Right atrium auricular region (tissue), 2 donors: ENCODE data around the gene STXBP4. TPM values are rescaled to one million over a fixed set of nuclear protein-coding genes. Genes with fewer than 3 reads are reported as not detected.
A peak's percentile ranks its signal among the peaks of the same experiment; 100 is the strongest.

ENCODE experiments used
- DNase-seq: peaks from one replicate; pipeline ENCODE4 v3.0.0-alpha.2; 2019; ENCODE audit warnings: low spot score
- H3K27ac ChIP-seq, 2 donors: fragments of 200-600 bp; sonication (generic); 1 replicate in 1 of 2; 2 replicates in 1 of 2; pipeline ENCODE4 v1.5.1; 2016 to 2019
- H3K27me3 ChIP-seq, 2 donors: fragments of 200-600 bp; sonication (generic); one replicate each; pipeline versions ENCODE4 v1.5.1 to v1.6.0; 2017 to 2019
- H3K36me3 ChIP-seq: fragments of 200-600 bp; sonication (generic); one replicate; pipeline ENCODE4 v1.5.1; 2016
- H3K4me1 ChIP-seq, 2 donors: fragments of 200-600 bp; sonication (generic); one replicate each; pipeline versions ENCODE4 v1.5.1 to v1.6.0; 2017 to 2019
- H3K4me3 ChIP-seq, 2 donors: fragments of 200-600 bp; sonication (generic); 1 replicate in 1 of 2; 2 replicates in 1 of 2; pipeline ENCODE4 v1.5.1; 2017 to 2019; ENCODE audit warnings: mild to moderate bottlenecking in 1 of 2, moderate library complexity in 1 of 2
- H3K9me3 ChIP-seq, 2 donors: fragments of 200-600 bp; sonication (generic); one replicate each; pipeline ENCODE4 v1.5.1; 2019
- total RNA-seq, 2 donors: library from RNA; depleted of rRNA; stranded (reverse); fragments of >200 nt; gene quantifications; one replicate each; pipeline ENCODE4 v1.1.0, GENCODE V29; 2016
- TF ChIP-seq, protein P1 (sequence below), 2 donors: fragments of 200-600 bp; sonication (generic); IDR thresholded peaks; one replicate each; pipeline ENCODE4 v1.5.1; 2019; ENCODE audit warnings: antibody characterized with exemption in 2 of 2

Gene STXBP4
- total RNA-seq, 2 donors from 2014 or later = 3.9 to 17.1 TPM

DNA sequence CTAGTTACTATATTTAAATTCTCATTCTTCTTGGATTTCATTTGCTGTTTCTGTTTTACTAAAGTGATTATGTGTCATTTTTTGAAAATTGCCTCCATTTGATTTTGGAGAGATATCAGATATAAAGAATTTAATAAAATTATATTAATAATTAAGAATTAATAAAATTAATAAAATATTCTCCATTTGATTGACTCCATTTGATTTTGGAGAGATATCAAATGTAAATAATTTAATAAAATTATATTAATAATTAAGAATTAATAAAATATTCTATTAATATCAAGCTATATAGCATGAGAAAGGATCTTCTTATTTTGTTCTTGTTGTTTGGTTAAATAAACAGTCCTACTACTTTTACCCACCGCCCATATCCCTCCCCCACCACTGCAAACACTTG is 23.0 kb downstream of the STXBP4 start:
- Histone ChIP-seq H3K9me3 (no peaks in the 10 kb centered on the region), H3K27ac (no peak overlapping the region), H3K36me3 (peaks cover 6% of the 10 kb centered on the region), H3K27me3 (no peaks in the 10 kb centered on the region), H3K4me1 (no peaks in the 10 kb centered on the region), H3K4me3 (no peak overlapping the region)
- no peak for DNase-seq
- TF ChIP-seq, protein P1, sequence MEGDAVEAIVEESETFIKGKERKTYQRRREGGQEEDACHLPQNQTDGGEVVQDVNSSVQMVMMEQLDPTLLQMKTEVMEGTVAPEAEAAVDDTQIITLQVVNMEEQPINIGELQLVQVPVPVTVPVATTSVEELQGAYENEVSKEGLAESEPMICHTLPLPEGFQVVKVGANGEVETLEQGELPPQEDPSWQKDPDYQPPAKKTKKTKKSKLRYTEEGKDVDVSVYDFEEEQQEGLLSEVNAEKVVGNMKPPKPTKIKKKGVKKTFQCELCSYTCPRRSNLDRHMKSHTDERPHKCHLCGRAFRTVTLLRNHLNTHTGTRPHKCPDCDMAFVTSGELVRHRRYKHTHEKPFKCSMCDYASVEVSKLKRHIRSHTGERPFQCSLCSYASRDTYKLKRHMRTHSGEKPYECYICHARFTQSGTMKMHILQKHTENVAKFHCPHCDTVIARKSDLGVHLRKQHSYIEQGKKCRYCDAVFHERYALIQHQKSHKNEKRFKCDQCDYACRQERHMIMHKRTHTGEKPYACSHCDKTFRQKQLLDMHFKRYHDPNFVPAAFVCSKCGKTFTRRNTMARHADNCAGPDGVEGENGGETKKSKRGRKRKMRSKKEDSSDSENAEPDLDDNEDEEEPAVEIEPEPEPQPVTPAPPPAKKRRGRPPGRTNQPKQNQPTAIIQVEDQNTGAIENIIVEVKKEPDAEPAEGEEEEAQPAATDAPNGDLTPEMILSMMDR (IDR thresholded peaks at IDR 0.05) = no peak

DNA sequence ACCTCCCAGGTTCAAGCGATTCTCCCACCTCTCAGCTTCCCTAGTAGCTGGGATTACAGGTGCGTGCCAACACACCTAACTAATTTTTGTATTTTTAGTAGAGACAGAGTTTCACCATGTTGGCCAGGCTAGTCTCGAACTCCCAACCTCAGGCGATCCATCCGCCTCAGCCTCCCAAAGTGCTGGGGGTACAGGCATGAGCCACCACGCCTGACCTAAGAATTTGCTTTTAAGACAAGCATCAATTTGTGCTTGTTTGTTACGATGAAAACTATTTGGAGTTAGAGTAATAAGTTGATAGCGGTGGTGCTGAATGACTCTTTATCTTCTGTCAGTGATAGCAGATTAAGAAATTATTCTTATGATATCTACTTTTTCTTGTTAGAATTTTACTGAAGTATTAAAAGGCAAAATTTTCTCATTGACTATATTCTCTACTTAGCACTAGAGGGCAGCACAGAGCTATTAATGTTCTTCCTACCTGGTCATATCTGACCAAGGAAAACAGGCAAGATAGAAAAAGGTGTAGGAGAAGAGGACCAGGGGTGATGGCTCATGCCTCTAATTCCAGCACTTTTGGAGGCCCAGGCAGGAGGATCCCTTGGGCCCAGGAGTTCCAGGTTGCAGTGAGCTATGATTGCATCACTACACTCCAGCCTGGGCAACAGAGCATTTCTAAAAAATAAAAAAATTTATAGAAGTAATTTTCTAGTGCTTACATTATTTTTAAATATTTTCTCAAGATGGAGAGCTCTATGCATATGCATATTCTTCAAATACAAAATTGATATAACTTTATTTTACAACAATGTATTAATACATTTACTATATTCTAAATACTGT is 24.5 kb downstream of the STXBP4 start:
- no peak overlapping the region for H3K4me3 ChIP-seq
- no peak overlapping the region for H3K27ac ChIP-seq
- no peaks in the 10 kb centered on the region for H3K36me3 ChIP-seq
- TF ChIP-seq, protein P1 (IDR thresholded peaks at IDR 0.05) = peak; percentile 54 to 71
- no peaks in the 10 kb centered on the region for H3K4me1 ChIP-seq
- no peaks in the 10 kb centered on the region for H3K27me3 ChIP-seq
- H3K9me3 ChIP-seq = no peaks in the 10 kb centered on the region
- DNase-seq = no peak

DNA sequence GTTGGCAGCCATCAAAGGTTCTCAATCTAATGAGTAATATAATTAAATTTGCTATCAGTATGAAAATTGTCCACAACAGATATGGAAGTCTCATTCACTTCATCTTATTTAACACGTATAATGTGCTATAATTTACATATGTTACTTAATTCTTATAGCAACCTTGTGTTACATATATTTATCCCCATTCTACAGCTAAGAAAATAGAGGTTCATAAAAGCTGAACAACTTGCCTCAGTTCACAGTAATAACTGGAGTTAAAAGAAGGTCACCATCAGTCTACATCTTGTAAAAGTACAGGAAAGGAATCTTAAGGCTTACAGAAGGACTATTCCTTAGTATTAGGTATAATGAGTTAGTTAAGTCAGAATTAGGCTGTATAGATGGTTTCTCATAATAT is 27.9 kb downstream of the STXBP4 start:
- H3K27ac ChIP-seq = no peak overlapping the region
- no peak for DNase-seq
- H3K9me3 ChIP-seq = no peaks in the 10 kb centered on the region
- H3K4me1 ChIP-seq = no peaks in the 10 kb centered on the region
- TF ChIP-seq, protein P1 (IDR thresholded peaks at IDR 0.05) = no peak
- no peak overlapping the region for H3K4me3 ChIP-seq
- no peaks in the 10 kb centered on the region for H3K27me3 ChIP-seq
- H3K36me3 ChIP-seq = peaks cover 11% of the 10 kb centered on the region

DNA sequence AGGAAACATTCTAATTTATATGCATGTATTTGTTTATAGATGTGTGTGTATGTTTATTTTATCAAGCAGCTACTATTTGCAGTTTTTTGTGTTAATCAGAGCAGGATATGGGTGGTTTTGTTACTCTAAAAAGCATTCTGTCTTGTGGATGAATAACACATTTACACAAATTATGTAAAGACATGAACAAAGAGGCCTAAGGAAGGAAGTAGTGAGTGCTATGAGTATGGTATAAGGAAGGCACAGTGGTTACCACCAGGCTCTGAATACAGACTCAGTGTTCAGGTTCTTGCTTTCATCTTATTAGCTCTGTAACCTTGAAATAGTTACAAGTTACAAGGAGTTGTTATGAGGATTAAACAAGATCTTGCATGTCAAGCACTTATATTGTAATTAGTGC is 33.9 kb downstream of the STXBP4 start:
- Histone ChIP-seq H3K27ac (no peak overlapping the region), H3K4me3 (no peak overlapping the region), H3K4me1 (no peaks in the 10 kb centered on the region), H3K9me3 (no peaks in the 10 kb centered on the region), H3K36me3 (peaks cover 11% of the 10 kb centered on the region), H3K27me3 (no peaks in the 10 kb centered on the region)
- DNase-seq = no peak
- TF ChIP-seq, protein P1 (IDR thresholded peaks at IDR 0.05) = no peak

DNA sequence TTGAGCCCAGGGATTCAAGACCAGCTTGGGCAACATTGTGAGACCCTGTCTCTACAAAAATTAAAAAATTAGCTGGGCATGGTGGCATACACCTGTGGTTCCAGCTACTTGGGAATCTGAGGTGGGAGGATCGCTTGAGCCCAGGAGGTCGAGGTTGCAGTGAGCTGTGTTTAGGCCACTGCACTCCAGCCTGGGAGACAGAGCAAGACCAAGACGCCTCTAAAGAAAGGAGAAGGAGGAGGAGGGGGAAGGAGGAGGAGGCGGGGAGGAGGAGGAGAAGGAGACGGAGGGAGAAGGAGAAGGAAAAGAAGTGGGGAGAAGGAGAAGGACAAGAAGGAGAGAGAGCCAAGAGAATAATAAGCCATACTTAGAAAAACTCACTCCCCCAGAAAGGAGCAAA is 35.9 kb downstream of the STXBP4 start:
- Histone ChIP-seq H3K4me1 (no peaks in the 10 kb centered on the region), H3K9me3 (no peaks in the 10 kb centered on the region), H3K36me3 (peaks cover 11% of the 10 kb centered on the region), H3K4me3 (no peak overlapping the region), H3K27me3 (no peaks in the 10 kb centered on the region), H3K27ac (no peak overlapping the region)
- DNase-seq = no peak
- TF ChIP-seq, protein P1 (IDR thresholded peaks at IDR 0.05) = no peak

DNA sequence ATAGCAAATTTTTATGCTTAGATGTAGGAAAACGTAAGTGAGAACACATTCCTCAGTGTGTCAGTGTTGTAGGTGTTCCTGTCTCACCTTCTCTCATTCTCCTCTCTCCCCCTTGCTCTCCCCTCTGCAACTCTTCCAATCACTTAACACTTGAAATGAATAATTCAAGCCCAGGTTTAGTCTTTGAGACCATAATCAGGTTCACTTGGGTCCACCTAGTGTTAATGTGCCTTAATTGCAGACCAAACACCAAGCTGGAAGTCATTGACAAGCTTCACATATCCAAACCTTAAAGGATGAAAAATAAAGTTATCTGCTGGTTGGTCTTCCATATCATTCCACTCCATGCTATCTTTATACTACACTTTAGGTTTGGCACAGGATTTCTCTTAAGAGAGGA is 37.0 kb downstream of the STXBP4 start:
- Histone ChIP-seq H3K9me3 (no peaks in the 10 kb centered on the region), H3K27ac (no peak overlapping the region), H3K4me1 (no peaks in the 10 kb centered on the region), H3K4me3 (no peak overlapping the region), H3K36me3 (peaks cover 3% of the 10 kb centered on the region), H3K27me3 (no peaks in the 10 kb centered on the region)
- TF ChIP-seq, protein P1 (IDR thresholded peaks at IDR 0.05) = no peak
- DNase-seq = no peak
